Activated CD8-positive, alpha-beta memory T cell treated with anti-CD3 and anti-CD28 coated beads, Interleukin-2, amount 50 U/mL, for 1 hour (primary cell): Measurements from ENCODE around the gene GPHN.

Source experiments
- DNase-seq: peaks from one replicate; pipeline ENCODE4 v3.0.0-alpha.2; 2020; ENCODE audit errors: extremely low read depth

Gene GPHN

DNA sequence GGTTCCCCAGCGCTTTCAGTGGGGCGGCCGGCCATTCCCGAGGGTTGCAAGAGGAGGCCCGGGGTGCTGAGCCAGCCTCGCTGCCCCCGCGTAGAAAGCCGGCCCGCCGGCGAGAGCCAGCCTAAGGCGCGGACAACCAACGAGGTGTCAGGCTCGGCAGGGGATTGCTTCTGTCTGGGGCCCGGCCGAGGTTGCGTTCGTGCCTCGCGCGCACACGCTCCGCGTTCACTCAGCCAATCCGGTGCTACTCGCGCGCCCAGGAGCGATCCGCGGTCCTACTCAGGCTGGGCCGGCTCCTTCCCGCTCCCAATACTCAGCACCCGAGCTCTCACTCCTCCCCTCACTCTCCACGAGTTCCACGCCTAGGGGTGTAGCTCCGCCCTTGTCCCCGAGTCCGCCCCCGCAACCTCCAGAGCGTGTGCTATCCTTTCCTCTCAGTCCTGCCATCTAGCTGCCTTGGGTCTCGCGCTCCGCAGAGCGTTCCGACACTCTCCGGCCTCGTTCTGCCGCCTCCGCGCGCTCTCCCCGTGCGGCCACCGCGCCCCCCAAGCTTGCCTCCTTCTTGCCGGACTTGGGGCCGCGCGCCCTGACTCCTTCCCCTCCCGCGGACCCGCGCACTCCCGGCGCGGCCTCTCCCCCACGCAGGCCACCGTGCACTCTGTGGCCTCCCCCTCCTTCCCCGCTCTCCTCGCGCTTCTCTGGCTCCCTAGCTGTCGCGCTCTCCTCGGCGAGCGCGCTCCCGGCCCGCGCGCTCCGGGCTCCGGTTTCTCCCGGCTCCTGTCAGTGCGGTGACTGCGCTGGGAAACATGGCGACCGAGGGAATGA lies at the start of gene GPHN:
TSS of gene GPHN (plus strand) at position 426 of the 825 bp plus-strand sequence.
- peak; percentile 59 for DNase-seq

DNA sequence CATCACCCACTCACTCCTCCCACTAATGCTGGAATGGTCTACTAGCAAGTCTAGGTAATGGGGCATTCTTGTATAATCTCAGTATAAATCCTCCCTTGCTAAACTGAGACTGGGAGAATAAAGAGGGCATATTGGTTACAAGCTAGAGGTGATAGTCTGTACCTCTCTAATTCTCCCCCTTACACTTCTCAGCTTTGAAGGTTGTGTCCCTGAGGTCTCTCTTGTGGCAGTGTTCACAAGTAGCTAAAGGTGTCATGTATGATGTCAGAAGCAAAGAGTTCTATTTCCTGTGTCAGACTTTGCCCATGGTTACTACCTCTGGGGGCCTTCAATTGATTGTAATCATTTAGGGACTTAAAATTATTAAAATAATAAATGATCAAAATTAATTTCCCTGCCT lies 48.3 kb upstream of the GPHN start:
- DNase-seq = no peak

DNA sequence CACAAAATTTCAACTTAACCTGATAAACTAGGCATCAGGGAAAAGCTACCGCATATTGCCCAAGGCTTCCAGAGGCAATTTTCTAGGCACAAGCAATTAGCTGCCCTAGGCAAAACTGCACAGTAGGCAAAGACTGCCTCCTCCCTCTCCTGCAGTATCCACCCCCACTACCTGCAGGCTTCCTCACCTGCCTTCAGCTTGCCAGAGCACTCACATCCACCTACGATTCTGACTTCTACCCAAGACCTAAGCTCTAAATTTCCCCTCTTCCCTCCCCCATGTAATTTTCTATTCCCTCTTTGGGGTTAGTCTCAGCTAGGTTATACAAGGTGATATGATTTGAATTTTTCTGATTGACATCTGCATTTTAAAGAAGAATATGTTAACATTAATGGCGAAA lies 43.7 kb upstream of the GPHN start:
- DNase-seq = no peak

- no peak for DNase-seq
These were observed 39.1 kb upstream of the GPHN start for GRCh38 chr14:66468778-66469367.

GRCh38 chr14:66471584-66471983 lies 36.4 kb upstream of the GPHN start:
- no peak for DNase-seq

DNA sequence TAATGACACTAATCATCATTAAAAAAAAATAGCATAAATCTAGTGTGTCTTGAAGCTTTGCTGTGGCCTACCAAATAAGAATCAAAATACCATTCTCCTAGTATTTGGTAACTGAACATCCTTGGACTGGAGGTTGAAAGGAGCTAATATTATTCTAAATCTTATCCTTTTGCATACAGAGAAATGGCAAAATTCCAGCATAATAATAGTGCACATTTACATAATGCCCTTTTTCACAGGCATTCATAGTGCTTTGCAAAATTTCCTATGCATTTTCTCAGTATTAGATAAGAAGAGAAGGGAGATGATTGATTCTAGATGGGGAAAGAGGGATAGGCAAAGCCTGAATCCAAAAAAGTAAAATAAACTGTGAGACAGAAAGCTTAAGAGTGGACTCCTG lies 35.7 kb upstream of the GPHN start:
- DNase-seq = no peak

GRCh38 chr14:66473223-66473622 lies 34.7 kb upstream of the GPHN start:
- no peak for DNase-seq

DNA sequence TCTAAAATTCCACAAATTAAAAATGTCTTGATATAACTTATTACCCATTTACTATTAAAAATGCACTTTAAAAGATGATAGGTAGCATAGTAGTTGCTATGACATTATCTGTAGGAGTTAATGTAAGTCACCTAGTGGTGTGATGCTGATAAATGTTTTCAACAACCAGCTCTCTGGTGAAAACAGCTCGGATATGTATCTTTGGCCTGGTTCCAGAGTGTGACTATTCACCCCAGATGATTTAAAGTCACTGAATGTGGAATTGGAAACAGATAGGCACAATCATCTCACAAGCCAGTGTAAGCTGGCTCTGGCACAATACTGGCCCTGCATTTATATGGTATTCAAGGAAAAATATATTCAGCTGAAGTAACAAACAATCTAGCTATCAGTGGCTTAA lies 31.0 kb upstream of the GPHN start:
- no peak for DNase-seq

- no peak for DNase-seq
These were observed 30.4 kb upstream of the GPHN start for GRCh38 chr14:66477567-66477966.

DNA sequence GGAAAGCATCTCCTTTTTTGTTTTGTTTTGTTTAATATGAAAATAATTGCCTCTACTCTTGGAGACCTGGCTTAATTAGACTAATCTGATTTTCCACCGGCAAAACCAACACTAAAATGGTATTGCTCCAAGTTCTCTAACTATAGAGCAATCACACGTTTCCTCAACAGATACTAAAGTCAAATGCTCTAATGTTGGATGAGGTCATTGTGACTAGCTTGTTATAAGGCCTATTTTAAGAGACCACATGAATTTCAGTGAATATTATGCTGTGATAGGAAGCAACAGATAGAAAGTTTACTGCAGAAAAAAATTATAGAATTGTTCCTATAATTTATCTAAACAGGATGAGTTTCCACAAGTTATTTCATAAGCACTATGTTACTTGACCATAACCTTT lies 25.1 kb upstream of the GPHN start:
- no peak for DNase-seq

GRCh38 chr14:66483322-66483721 lies 24.6 kb upstream of the GPHN start:
- DNase-seq = no peak

GRCh38 chr14:66485029-66485428 lies 22.9 kb upstream of the GPHN start:
- DNase-seq = no peak

DNA sequence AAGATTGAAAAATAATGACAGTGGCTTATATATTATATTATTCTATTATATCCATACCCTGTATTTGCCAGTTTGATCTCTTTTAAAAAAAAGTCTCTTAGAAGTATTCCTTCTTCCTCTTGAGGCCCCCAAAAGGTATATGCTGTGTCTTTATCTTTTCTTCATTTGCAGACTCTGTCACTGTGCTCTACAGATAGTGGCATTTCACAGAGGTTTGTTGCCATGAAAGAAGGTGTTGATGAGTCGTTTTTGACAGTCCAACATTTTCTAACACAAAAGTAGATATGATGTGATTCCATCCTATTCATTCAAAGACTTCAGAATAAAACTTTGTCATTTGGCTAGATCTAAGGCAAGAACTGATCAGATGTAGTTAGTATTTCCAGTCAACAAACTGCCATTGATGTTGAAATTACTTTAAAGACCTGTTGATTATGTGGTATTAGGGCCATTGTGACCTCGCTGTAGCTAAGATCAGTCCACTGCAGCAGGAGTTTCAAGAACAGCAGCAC lies 22.0 kb upstream of the GPHN start, which contains the start of gene CCDC196:
TSS of gene CCDC196 (plus strand) at position 462 of the 512 bp plus-strand sequence. CDS start 132 bp downstream, outside the sequence.
- no peak for DNase-seq

DNA sequence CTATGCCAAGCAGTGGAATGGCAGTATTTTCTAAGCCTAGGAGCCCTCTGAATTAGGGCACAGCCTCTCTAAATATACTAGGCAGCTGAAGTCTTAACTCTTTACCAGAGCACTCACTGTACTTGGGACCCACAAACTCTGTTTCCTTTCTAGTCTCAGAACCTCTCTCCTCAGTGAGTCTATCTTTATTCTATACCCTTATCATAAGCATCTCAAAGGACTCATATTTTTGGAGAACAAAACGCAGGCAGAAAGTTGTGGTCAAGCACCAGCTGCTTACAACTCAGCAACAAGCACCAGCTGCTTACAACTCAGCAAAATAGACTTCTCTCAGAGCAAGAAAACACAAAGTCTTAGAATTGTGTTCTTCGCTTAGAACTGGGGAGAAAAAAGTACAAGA lies 20.8 kb upstream of the GPHN start:
- DNase-seq = no peak

DNA sequence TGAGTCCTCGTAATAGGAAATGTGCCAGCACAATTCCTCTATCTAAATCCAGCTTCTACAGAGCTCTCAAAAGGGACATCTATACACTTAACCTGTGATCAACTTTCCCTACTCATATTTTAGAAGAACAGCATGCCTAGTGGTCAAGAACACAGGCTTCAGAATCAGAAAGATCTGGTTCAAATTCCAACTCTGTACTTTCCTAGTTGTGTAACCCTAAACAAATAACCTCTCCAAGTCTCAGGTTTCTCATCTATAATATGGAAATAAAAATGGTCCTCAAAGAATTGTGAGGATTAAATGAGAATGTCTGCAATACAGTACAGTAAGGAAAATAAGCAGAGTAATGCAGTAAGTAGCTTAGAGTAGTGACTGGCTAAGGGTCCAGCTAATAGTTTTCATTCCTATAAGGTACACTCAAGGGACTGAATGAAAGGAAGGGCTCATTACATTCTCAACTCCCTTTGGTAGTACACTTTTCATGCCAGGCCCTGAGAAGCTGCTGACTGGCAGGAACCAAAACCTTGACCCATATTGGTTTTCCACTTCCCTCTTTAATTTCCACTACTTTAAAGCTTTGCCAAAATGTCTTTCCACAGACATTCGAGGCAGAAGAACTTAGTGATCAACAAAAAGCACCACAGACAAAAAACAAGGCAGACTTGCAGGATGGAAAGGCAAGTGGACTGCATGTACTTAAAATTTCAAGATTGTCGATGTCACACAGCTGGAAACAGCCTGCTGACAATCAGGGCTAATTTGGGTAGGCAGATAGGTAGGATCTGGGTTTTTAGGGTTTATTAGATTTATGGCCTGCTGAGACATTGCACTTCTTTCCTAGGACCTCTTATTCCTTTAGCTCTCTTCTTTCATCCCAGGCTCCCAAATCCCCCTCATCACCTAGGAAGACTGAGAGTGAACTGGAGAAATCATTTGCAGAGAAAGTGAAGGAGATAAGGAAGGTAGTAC lies 17.5 kb upstream of the GPHN start:
- no peak for DNase-seq

- DNase-seq = no peak
These were observed 14.2 kb upstream of the GPHN start for GRCh38 chr14:66493750-66494149.

GRCh38 chr14:66495218-66496098 lies 12.5 kb upstream of the GPHN start:
- DNase-seq = no peak

DNA sequence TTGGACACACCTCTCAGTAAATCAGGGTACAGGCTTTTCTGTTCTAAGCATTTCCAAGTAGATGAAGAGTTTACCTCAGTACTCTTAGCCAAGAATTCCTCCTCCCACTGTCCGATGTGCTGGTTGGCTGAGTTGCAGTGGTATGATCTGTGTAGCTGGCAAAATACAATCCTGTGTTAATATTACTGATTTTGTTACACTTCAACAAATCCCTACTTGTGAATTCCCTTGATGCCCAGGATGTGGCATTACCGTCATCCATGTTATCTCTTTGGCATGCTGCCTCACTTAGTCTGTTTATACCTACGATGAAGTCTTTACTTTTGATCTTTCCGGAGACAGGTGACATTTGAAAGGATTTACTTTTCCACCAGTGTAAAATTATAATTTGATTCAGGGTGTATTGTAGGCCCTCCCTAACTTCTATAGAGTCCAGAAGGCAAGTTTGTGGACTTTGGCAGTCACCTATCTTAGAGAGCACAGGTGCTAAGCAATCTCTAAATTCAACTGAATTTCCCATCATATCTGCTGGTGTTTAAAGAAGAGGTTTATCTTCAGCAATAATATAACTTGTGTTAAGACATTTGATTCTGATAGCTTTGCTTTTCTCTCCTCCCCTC lies 11.6 kb upstream of the GPHN start:
- DNase-seq = no peak

GRCh38 chr14:66496911-66497310 lies 11.0 kb upstream of the GPHN start:
- DNase-seq = no peak

DNA sequence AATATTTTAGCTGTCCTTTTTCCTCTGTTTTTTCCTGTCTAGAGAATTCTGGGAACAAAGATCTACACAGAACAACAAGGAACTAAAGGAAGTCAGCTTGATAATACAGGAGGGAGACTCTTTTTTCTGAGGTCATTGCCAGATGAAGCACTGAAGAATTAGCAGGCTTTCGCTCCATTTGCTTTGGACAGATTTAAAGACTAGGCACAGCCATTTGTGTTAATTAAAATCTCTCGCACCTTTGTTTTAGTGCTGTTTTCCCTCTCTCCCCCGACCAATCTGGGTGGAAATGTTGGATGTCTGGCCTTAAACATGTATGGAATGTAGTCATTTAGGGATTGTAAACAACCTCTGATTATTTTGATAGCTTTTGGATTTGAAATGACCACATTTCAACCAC lies 9.6 kb upstream of the GPHN start:
- DNase-seq = no peak

- DNase-seq = no peak
These were observed 6.4 kb upstream of the GPHN start for GRCh38 chr14:66501592-66501991.
